ENCODE data around the gene CEP78. TPM values are rescaled to one million over a fixed set of nuclear protein-coding genes. Genes with fewer than 3 reads are reported as not detected.

The CEP78 gene
- total RNA-seq, 1 donor: 16.6 TPM

GRCh38 chr9:78311075-78311474 lies 75.2 kb downstream of the CEP78 start:
- DNase-seq (ENCODE audit: insufficient read length, low spot score, missing footprints): no peak
- peaks cover 5% of the 10 kb centered on the region for H3K4me1 ChIP-seq (ENCODE audit: insufficient read depth, low read length)
- H3K4me3 ChIP-seq (ENCODE audit: insufficient read depth, low read length): no peak overlapping the region
- H3K36me3 ChIP-seq (ENCODE audit: insufficient read depth, low read length): peaks cover 17% of the 10 kb centered on the region
- H3K4me2 ChIP-seq (ENCODE audit: insufficient read depth, low read length): no peak overlapping the region
- no peaks in the 10 kb centered on the region for H4K20me1 ChIP-seq (ENCODE audit: insufficient read depth, low read length)
- no peaks in the 10 kb centered on the region for H3K79me2 ChIP-seq (ENCODE audit: insufficient read depth, low read length)
- no peaks in the 10 kb centered on the region for H3K9me3 ChIP-seq (ENCODE audit: low read depth, low read length)
- H3K27ac ChIP-seq (ENCODE audit: low read depth, low read length): no peak overlapping the region
- TF ChIP-seq, protein P1, sequence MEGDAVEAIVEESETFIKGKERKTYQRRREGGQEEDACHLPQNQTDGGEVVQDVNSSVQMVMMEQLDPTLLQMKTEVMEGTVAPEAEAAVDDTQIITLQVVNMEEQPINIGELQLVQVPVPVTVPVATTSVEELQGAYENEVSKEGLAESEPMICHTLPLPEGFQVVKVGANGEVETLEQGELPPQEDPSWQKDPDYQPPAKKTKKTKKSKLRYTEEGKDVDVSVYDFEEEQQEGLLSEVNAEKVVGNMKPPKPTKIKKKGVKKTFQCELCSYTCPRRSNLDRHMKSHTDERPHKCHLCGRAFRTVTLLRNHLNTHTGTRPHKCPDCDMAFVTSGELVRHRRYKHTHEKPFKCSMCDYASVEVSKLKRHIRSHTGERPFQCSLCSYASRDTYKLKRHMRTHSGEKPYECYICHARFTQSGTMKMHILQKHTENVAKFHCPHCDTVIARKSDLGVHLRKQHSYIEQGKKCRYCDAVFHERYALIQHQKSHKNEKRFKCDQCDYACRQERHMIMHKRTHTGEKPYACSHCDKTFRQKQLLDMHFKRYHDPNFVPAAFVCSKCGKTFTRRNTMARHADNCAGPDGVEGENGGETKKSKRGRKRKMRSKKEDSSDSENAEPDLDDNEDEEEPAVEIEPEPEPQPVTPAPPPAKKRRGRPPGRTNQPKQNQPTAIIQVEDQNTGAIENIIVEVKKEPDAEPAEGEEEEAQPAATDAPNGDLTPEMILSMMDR (IDR thresholded peaks at IDR 0.05; ENCODE audit: extremely low read depth, low read depth, low read length): no peak
- H2AFZ ChIP-seq (ENCODE audit: low read length): no peak overlapping the region
- no peaks in the 10 kb centered on the region for H3K27me3 ChIP-seq (ENCODE audit: insufficient read depth, low read length)

GRCh38 chr9:78311886-78312524 lies 76.1 kb downstream of the CEP78 start:
- DNase-seq (ENCODE audit: insufficient read length, low spot score, missing footprints): no peak
- H3K4me1 ChIP-seq (ENCODE audit: insufficient read depth, low read length): peaks cover 5% of the 10 kb centered on the region
- no peaks in the 10 kb centered on the region for H4K20me1 ChIP-seq (ENCODE audit: insufficient read depth, low read length)
- H3K4me3 ChIP-seq (ENCODE audit: insufficient read depth, low read length): no peak overlapping the region
- no peaks in the 10 kb centered on the region for H3K27me3 ChIP-seq (ENCODE audit: insufficient read depth, low read length)
- no peak overlapping the region for H3K4me2 ChIP-seq (ENCODE audit: insufficient read depth, low read length)
- H3K27ac ChIP-seq (ENCODE audit: low read depth, low read length): no peak overlapping the region
- H2AFZ ChIP-seq (ENCODE audit: low read length): no peak overlapping the region
- no peaks in the 10 kb centered on the region for H3K9me3 ChIP-seq (ENCODE audit: low read depth, low read length)
- peaks cover 9% of the 10 kb centered on the region for H3K36me3 ChIP-seq (ENCODE audit: insufficient read depth, low read length)
- TF ChIP-seq, protein P1 (IDR thresholded peaks at IDR 0.05; ENCODE audit: extremely low read depth, low read depth, low read length): no peak
- no peaks in the 10 kb centered on the region for H3K79me2 ChIP-seq (ENCODE audit: insufficient read depth, low read length)

GRCh38 chr9:78314550-78314949 lies 78.7 kb downstream of the CEP78 start:
- Histone ChIP-seq H3K27ac (ENCODE audit: low read depth, low read length) (no peak overlapping the region), H3K4me1 (ENCODE audit: insufficient read depth, low read length) (peaks cover 5% of the 10 kb centered on the region), H3K36me3 (ENCODE audit: insufficient read depth, low read length) (peaks cover 20% of the 10 kb centered on the region), H3K9me3 (ENCODE audit: low read depth, low read length) (no peaks in the 10 kb centered on the region), H2AFZ (ENCODE audit: low read length) (no peak overlapping the region), H3K79me2 (ENCODE audit: insufficient read depth, low read length) (no peaks in the 10 kb centered on the region), H3K27me3 (ENCODE audit: insufficient read depth, low read length) (no peaks in the 10 kb centered on the region), H4K20me1 (ENCODE audit: insufficient read depth, low read length) (no peaks in the 10 kb centered on the region), H3K4me2 (ENCODE audit: insufficient read depth, low read length) (no peak overlapping the region), H3K4me3 (ENCODE audit: insufficient read depth, low read length) (no peak overlapping the region)
- TF ChIP-seq, protein P1 (IDR thresholded peaks at IDR 0.05; ENCODE audit: extremely low read depth, low read depth, low read length): no peak
- no peak for DNase-seq (ENCODE audit: insufficient read length, low spot score, missing footprints)

GRCh38 chr9:78314953-78315870 lies 79.3 kb downstream of the CEP78 start:
- Histone ChIP-seq H2AFZ (ENCODE audit: low read length) (no peak overlapping the region), H3K9me3 (ENCODE audit: low read depth, low read length) (no peaks in the 10 kb centered on the region), H3K27ac (ENCODE audit: low read depth, low read length) (no peak overlapping the region), H4K20me1 (ENCODE audit: insufficient read depth, low read length) (no peaks in the 10 kb centered on the region), H3K4me3 (ENCODE audit: insufficient read depth, low read length) (no peak overlapping the region), H3K36me3 (ENCODE audit: insufficient read depth, low read length) (peaks cover 22% of the 10 kb centered on the region), H3K27me3 (ENCODE audit: insufficient read depth, low read length) (no peaks in the 10 kb centered on the region), H3K4me2 (ENCODE audit: insufficient read depth, low read length) (no peak overlapping the region), H3K4me1 (ENCODE audit: insufficient read depth, low read length) (peaks cover 5% of the 10 kb centered on the region), H3K79me2 (ENCODE audit: insufficient read depth, low read length) (no peaks in the 10 kb centered on the region)
- no peak for DNase-seq (ENCODE audit: insufficient read length, low spot score, missing footprints)
- TF ChIP-seq, protein P1 (IDR thresholded peaks at IDR 0.05; ENCODE audit: extremely low read depth, low read depth, low read length): no peak

Measured in osteoblast (primary cell).